ENCODE data around the gene CDNF.

The CDNF gene

GRCh38 chr10:14839305-14839695 lies 1.5 kb upstream of the CDNF start:
- ChIA-PET POLR2A (interaction anchor here (0.6 to 3.5 kb wide), 6 partner anchors 9 to 188 kb away, joined by 3 to 41 read pairs (median 26); partner anchors contain the start of genes DCLRE1C, MEIG1 and SUV39H2), CTCF (no interaction called here)
- no peak for DNase-seq (ENCODE audit: extremely low spot score)
- TF ChIP-seq ELF4 (IDR thresholded peaks at IDR 0.05): no peak
- no peak for TF ChIP-seq SUZ12 (IDR thresholded peaks at IDR 0.05)
- TF ChIP-seq FOXM1 (IDR thresholded peaks at IDR 0.05; ENCODE audit: borderline replicate concordance): no peak
- no peak for TF ChIP-seq TARDBP (IDR thresholded peaks at IDR 0.05)
- no peak for TF ChIP-seq SP1 (IDR thresholded peaks at IDR 0.05)
- no peak for TF ChIP-seq NFRKB (IDR thresholded peaks at IDR 0.05)
- no peak for TF ChIP-seq FOXK2 (IDR thresholded peaks at IDR 0.05)
- TF ChIP-seq CTBP1 (IDR thresholded peaks at IDR 0.05; ENCODE audit: borderline replicate concordance): no peak
- no peak for TF ChIP-seq FOXA1 (IDR thresholded peaks at IDR 0.05)
- no peak for TF ChIP-seq L3MBTL2 (conservative IDR thresholded peaks at IDR 0.05)
- no peak for TF ChIP-seq ARNT (IDR thresholded peaks at IDR 0.05)
- TF ChIP-seq BHLHE40 (IDR thresholded peaks at IDR 0.05; ENCODE audit: borderline replicate concordance): no peak
- no peak; the same call in 1 of the 2 replicates for TF ChIP-seq ZNF384 (IDR thresholded peaks at IDR 0.05)
- no peak for TF ChIP-seq LEF1 (IDR thresholded peaks at IDR 0.05; ENCODE audit: borderline replicate concordance)
- no peak for TF ChIP-seq HDGF (IDR thresholded peaks at IDR 0.05; ENCODE audit: borderline replicate concordance)
- TF ChIP-seq PKNOX1 (IDR thresholded peaks at IDR 0.05): no peak

GRCh38 chr10:14838582-14839304 lies 906 bp upstream of the CDNF start:
- TF ChIP-seq L3MBTL2 (conservative IDR thresholded peaks at IDR 0.05): 0 out of 2 replicates have a peak, but pooled peaks have one; percentile 19
- no peak for TF ChIP-seq ELF4 (IDR thresholded peaks at IDR 0.05)
- TF ChIP-seq TARDBP (IDR thresholded peaks at IDR 0.05): no peak
- peak; percentile 42 for DNase-seq (ENCODE audit: extremely low spot score)
- ChIA-PET CTCF (interaction anchor here (1.2 to 2.9 kb wide), 2 partner anchors 15 to 340 kb away, joined by 4 to 20 read pairs; no protein-coding TSS in a partner anchor), POLR2A (interaction anchor here (0.6 to 3.5 kb wide), 19 partner anchors 9 to 276 kb away, joined by 3 to 41 read pairs (median 4); partner anchors contain the start of genes DCLRE1C, MEIG1 and SUV39H2)

- CTCF ChIA-PET: interaction anchor here (0.6 to 2.9 kb wide), 7 partner anchors 12 to 338 kb away, joined by 3 to 20 read pairs (median 4); no protein-coding TSS in a partner anchor
- no peak for DNase-seq (ENCODE audit: extremely low spot score)
- no peak for TF ChIP-seq HDGF (IDR thresholded peaks at IDR 0.05; ENCODE audit: borderline replicate concordance)
- TF ChIP-seq ARNT (IDR thresholded peaks at IDR 0.05): no peak
- no peak for TF ChIP-seq FOXK2 (IDR thresholded peaks at IDR 0.05)
- no peak for TF ChIP-seq LEF1 (IDR thresholded peaks at IDR 0.05; ENCODE audit: borderline replicate concordance)
- TF ChIP-seq BHLHE40 (IDR thresholded peaks at IDR 0.05; ENCODE audit: borderline replicate concordance): no peak
- no peak for TF ChIP-seq CTBP1 (IDR thresholded peaks at IDR 0.05; ENCODE audit: borderline replicate concordance)
- no peak for TF ChIP-seq ZNF384 (IDR thresholded peaks at IDR 0.05)
- no peak for TF ChIP-seq FOXA1 (IDR thresholded peaks at IDR 0.05)
- POLR2A ChIA-PET: interaction anchor here (0.6 to 3.5 kb wide), 24 partner anchors 9 to 328 kb away, joined by 3 to 41 read pairs (median 4); partner anchors contain the start of genes DCLRE1C, MEIG1 and SUV39H2
Observed at GRCh38 chr10:14837003-14837756, 657 bp downstream of the CDNF start.

- POLR2A ChIA-PET: interaction anchor here (1.1 to 3.4 kb wide), 2 partner anchors 42 to 118 kb away, joined by 3 to 30 read pairs; partner anchors contain the start of genes DCLRE1C and SUV39H2
- CTCF ChIA-PET: interaction anchor here (2.9 kb wide), 1 partner anchor 12 kb away, joined by 20 read pairs; no protein-coding TSS in a partner anchor
- DNase-seq (ENCODE audit: extremely low spot score): no peak
- TF ChIP-seq FOXM1 (IDR thresholded peaks at IDR 0.05; ENCODE audit: borderline replicate concordance): no peak
- TF ChIP-seq PKNOX1 (IDR thresholded peaks at IDR 0.05): 0 out of 2 replicates have a peak, but pooled peaks have one; percentile 18
- TF ChIP-seq SUZ12 (IDR thresholded peaks at IDR 0.05): no peak
Observed at GRCh38 chr10:14836208-14836607, 1.6 kb downstream of the CDNF start.

GRCh38 chr10:14833106-14833505 lies 4.7 kb downstream of the CDNF start:
- ChIA-PET CTCF (no interaction called here), POLR2A (interaction anchor here (1.1 kb wide), 1 partner anchor 10 kb away, joined by 3 read pairs; no protein-coding TSS in a partner anchor)
- no peak for TF ChIP-seq FOXA1 (IDR thresholded peaks at IDR 0.05)
- no peak for TF ChIP-seq ARNT (IDR thresholded peaks at IDR 0.05)
- no peak for TF ChIP-seq TARDBP (IDR thresholded peaks at IDR 0.05)
- no peak for DNase-seq (ENCODE audit: extremely low spot score)

GRCh38 chr10:14826076-14826829 lies 11.6 kb downstream of the CDNF start:
- ChIA-PET POLR2A (interaction anchor here (0.5 to 0.9 kb wide), 2 partner anchors 11 to 36 kb away, joined by 3 to 4 read pairs; partner anchors contain the start of gene CDNF), CTCF (interaction anchor here (0.6 kb wide), 1 partner anchor 134 kb away, joined by 3 read pairs; no protein-coding TSS in a partner anchor)
- no peak for TF ChIP-seq BHLHE40 (IDR thresholded peaks at IDR 0.05; ENCODE audit: borderline replicate concordance)
- TF ChIP-seq TARDBP (IDR thresholded peaks at IDR 0.05): no peak
- TF ChIP-seq L3MBTL2 (conservative IDR thresholded peaks at IDR 0.05): no peak
- TF ChIP-seq SP1 (IDR thresholded peaks at IDR 0.05): no peak
- no peak for TF ChIP-seq FOXK2 (IDR thresholded peaks at IDR 0.05)
- TF ChIP-seq FOXA1 (IDR thresholded peaks at IDR 0.05): no peak
- TF ChIP-seq ELF4 (IDR thresholded peaks at IDR 0.05): no peak
- TF ChIP-seq ARNT (IDR thresholded peaks at IDR 0.05): no peak
- TF ChIP-seq LEF1 (IDR thresholded peaks at IDR 0.05; ENCODE audit: borderline replicate concordance): no peak
- no peak for TF ChIP-seq FOXM1 (IDR thresholded peaks at IDR 0.05; ENCODE audit: borderline replicate concordance)
- no peak for TF ChIP-seq ZNF384 (IDR thresholded peaks at IDR 0.05)
- no peak for TF ChIP-seq NFRKB (IDR thresholded peaks at IDR 0.05)
- no peak for TF ChIP-seq HDGF (IDR thresholded peaks at IDR 0.05; ENCODE audit: borderline replicate concordance)
- DNase-seq (ENCODE audit: extremely low spot score): no peak
